H1 (cell line): ENCODE measurements around the gene FSTL4. TPM values are rescaled to one million over a fixed set of nuclear protein-coding genes. Genes with fewer than 3 reads are reported as not detected.
A peak's percentile ranks its signal among the peaks of the same experiment; 100 is the strongest.

Source experiments
- CTCF ChIA-PET: fragments of 300-600 bp; sonication (Branson Sonifier 250); formaldehyde crosslinking; loops from one replicate; lab custom pipeline; 2021; ENCODE audit not compliant: partially characterized antibody; lab: Charles Lee
- POLR2A ChIA-PET: fragments of 300-600 bp; sonication (Branson Sonifier 250); formaldehyde crosslinking; loops from one replicate; lab custom pipeline; 2021; ENCODE audit warnings: inconsistent platforms; ENCODE audit not compliant: partially characterized antibody; lab: Charles Lee
- DNase-seq, 2 experiments: peaks; one replicate each; pipeline versions ENCODE4 v3.0.0 to v3.0.0-alpha.2; 2010 to 2022; ENCODE audit warnings: low spot score in 2 of 2, low read depth in 1 of 2, mixed read lengths in 1 of 2
- FAIRE-seq: peaks from 2 replicates; lab custom pipeline; 2011; peaks lifted over from hg19 to GRCh38; lab: Jason Lieb, UNC
- H2AFZ ChIP-seq: 2 replicates; pipeline ENCODE4 v1.8.1; 2012; ENCODE audit warnings: low read length, inconsistent platforms
- H2AK5ac ChIP-seq: 2 replicates; pipeline ENCODE4 v1.6.1; 2013; ENCODE audit warnings: low read depth, low read length
- H2BK120ac ChIP-seq: replicated peaks from 2 replicates; pipeline ENCODE3; 2013; ENCODE audit warnings: low read depth, low read length, inconsistent platforms
- H2BK12ac ChIP-seq: 2 replicates; pipeline ENCODE4 v1.6.1; 2013; ENCODE audit warnings: low read depth, low read length
- H2BK15ac ChIP-seq: 2 replicates; pipeline ENCODE4 v1.6.1; 2013; ENCODE audit warnings: low read length
- H2BK20ac ChIP-seq: 2 replicates; pipeline ENCODE4 v1.6.1; 2013; ENCODE audit warnings: low read length
- H2BK5ac ChIP-seq: 2 replicates; pipeline ENCODE4 v1.6.1; 2013; ENCODE audit warnings: low read depth, low read length
- H3K14ac ChIP-seq: 2 replicates; pipeline ENCODE4 v1.6.1; 2013; ENCODE audit warnings: inconsistent platforms; ENCODE audit not compliant: insufficient read length
- H3K18ac ChIP-seq: 2 replicates; pipeline ENCODE4 v1.6.1; 2013; ENCODE audit warnings: low read length; ENCODE audit errors: extremely low read depth
- H3K23ac ChIP-seq: 2 replicates; pipeline ENCODE4 v1.6.1; 2013; ENCODE audit warnings: inconsistent platforms; ENCODE audit not compliant: insufficient read length
- H3K23me2 ChIP-seq: 2 replicates; pipeline ENCODE4 v1.6.1; 2013; ENCODE audit warnings: low read depth, low read length
- H3K27ac ChIP-seq: 2 replicates; pipeline ENCODE4 v1.6.1; 2011; ENCODE audit warnings: low read depth, low read length, inconsistent platforms
- H3K27me3 ChIP-seq, 4 experiments: replicated peaks in 1 of 4; 1 replicate in 1 of 4; 2 replicates in 3 of 4; pipeline versions ENCODE4 v1.6.1 to v1.8.1; 2011 to 2013; ENCODE audit warnings: low read length in 3 of 4, mild to moderate bottlenecking in 3 of 4, inconsistent platforms in 2 of 4, mixed read lengths in 2 of 4, moderate library complexity in 1 of 4; ENCODE audit not compliant: control insufficient read depth in 3 of 4, insufficient read depth in 3 of 4; ENCODE audit errors: extremely low read depth in 1 of 4
- H3K36me3 ChIP-seq, 4 experiments: 2 replicates each; pipeline versions ENCODE4 v1.6.1 to v1.8.1; 2011 to 2013; ENCODE audit warnings: mild to moderate bottlenecking in 4 of 4, low read length in 3 of 4, moderate library complexity in 2 of 4, control low read depth in 1 of 4, inconsistent platforms in 1 of 4; ENCODE audit not compliant: insufficient read depth in 4 of 4, control insufficient read depth in 2 of 4
- H3K4ac ChIP-seq: replicated peaks from 2 replicates; pipeline ENCODE3; 2013; ENCODE audit warnings: low read length, low read depth, mixed read lengths, inconsistent platforms; ENCODE audit not compliant: insufficient read length
- H3K4me1 ChIP-seq, 4 experiments: replicated peaks in 1 of 4; 1 replicate in 1 of 4; 2 replicates in 3 of 4; pipeline versions ENCODE4 v1.6.1 to v1.8.1; 2011 to 2013; ENCODE audit warnings: low read length in 3 of 4, inconsistent platforms in 2 of 4, mixed read lengths in 1 of 4; ENCODE audit not compliant: insufficient read depth in 4 of 4, control insufficient read depth in 3 of 4
- H3K4me2 ChIP-seq, 2 experiments: 2 replicates each; pipeline versions ENCODE4 v1.6.1 to v1.8.1; 2011 to 2013; ENCODE audit warnings: low read depth in 2 of 2, low read length in 2 of 2, control low read depth in 1 of 2, inconsistent platforms in 1 of 2, mild to moderate bottlenecking in 1 of 2; ENCODE audit not compliant: insufficient read depth in 1 of 2
- H3K4me3 ChIP-seq, 4 experiments: fragments of 200-600, 300-600 bp in 1 of 4; sonication (generic), shearing (Covaris generic), sonication (Bioruptor Twin) in 1 of 4; 2 replicates each; pipeline versions ENCODE4 v1.5.1 to v1.8.1; 2011 to 2016; ENCODE audit warnings: low read length in 4 of 4, low read depth in 3 of 4, control low read depth in 2 of 4, inconsistent platforms in 2 of 4, mild to moderate bottlenecking in 2 of 4, mixed read lengths in 1 of 4, moderate library complexity in 1 of 4; ENCODE audit not compliant: insufficient read depth in 2 of 4; ENCODE audit errors: extremely low read depth in 1 of 4
- H3K56ac ChIP-seq: replicated peaks from 2 replicates; pipeline ENCODE3; 2013; ENCODE audit warnings: low read depth, mild to moderate bottlenecking, mixed read lengths, low read length, inconsistent platforms; ENCODE audit not compliant: insufficient read length
- H3K79me1 ChIP-seq: 2 replicates; pipeline ENCODE4 v1.6.1; 2013; ENCODE audit warnings: low read depth, low read length, control low read depth
- H3K79me2 ChIP-seq, 2 experiments: 2 replicates each; pipeline versions ENCODE4 v1.6.1 to v1.8.1; 2012 to 2013; ENCODE audit warnings: low read length in 2 of 2, mild to moderate bottlenecking in 2 of 2, inconsistent platforms in 1 of 2; ENCODE audit not compliant: insufficient read depth in 2 of 2, control insufficient read depth in 1 of 2
- H3K9ac ChIP-seq, 4 experiments: replicated peaks in 1 of 4; 1 replicate in 1 of 4; 2 replicates in 3 of 4; pipeline versions ENCODE4 v1.6.1 to v1.8.1; 2011 to 2013; ENCODE audit warnings: low read depth in 3 of 4, low read length in 3 of 4, control low read depth in 2 of 4, mild to moderate bottlenecking in 2 of 4, moderate library complexity in 2 of 4, inconsistent platforms in 1 of 4; ENCODE audit errors: extremely low read depth in 1 of 4
- H3K9me3 ChIP-seq, 2 experiments: 2 replicates each; pipeline versions ENCODE4 v1.6.1 to v1.8.1; 2012 to 2013; ENCODE audit warnings: mild to moderate bottlenecking in 2 of 2, moderate library complexity in 2 of 2, control low read depth in 1 of 2, inconsistent platforms in 1 of 2, low read depth in 1 of 2, low read length in 1 of 2, mixed read lengths in 1 of 2; ENCODE audit not compliant: insufficient read depth in 2 of 2
- H4K20me1 ChIP-seq, 2 experiments: replicated peaks in 1 of 2; 2 replicates each; pipeline versions ENCODE3 to v1.8.1; 2011 to 2013; ENCODE audit warnings: inconsistent platforms in 2 of 2, low read length in 2 of 2, mild to moderate bottlenecking in 1 of 2; ENCODE audit not compliant: insufficient read depth in 2 of 2, control insufficient read depth in 1 of 2
- H4K5ac ChIP-seq: 2 replicates; pipeline ENCODE4 v1.6.1; 2013; ENCODE audit warnings: low read length, low read depth, mixed read lengths, inconsistent platforms; ENCODE audit not compliant: insufficient read length
- H4K8ac ChIP-seq: 2 replicates; pipeline ENCODE4 v1.8.0; 2013; ENCODE audit warnings: mild to moderate bottlenecking, moderate library complexity, low read length, inconsistent platforms; ENCODE audit not compliant: insufficient read depth; ENCODE audit errors: extremely low read depth
- H4K91ac ChIP-seq: replicated peaks from 2 replicates; pipeline ENCODE3; 2013; ENCODE audit warnings: low read length, mixed read lengths, inconsistent platforms; ENCODE audit not compliant: insufficient read length
- NANOG ChIP-seq: IDR thresholded peaks from 2 replicates; pipeline ENCODE4 v1.6.1; 2011; ENCODE audit warnings: low read length, low read depth, mild to moderate bottlenecking, inconsistent platforms; ENCODE audit not compliant: insufficient read depth, poor library complexity, severe bottlenecking
- RAD21 ChIP-seq, 2 experiments: IDR thresholded peaks in 1 of 2; conservative IDR thresholded peaks in 1 of 2; 2 replicates each; pipeline ENCODE4 v1.6.1; 2011; ENCODE audit warnings: low read depth in 2 of 2, low read length in 2 of 2, improper control_type of control experiment in 1 of 2, inconsistent platforms in 1 of 2, mild to moderate bottlenecking in 1 of 2, moderate library complexity in 1 of 2
- RFX5 ChIP-seq: IDR thresholded peaks from 2 replicates; pipeline ENCODE4 v1.6.1; 2011; ENCODE audit warnings: low read depth, low read length, improper control_type of control experiment, borderline replicate concordance
- WGBS, 2 experiments: shearing (Covaris generic) in 1 of 2; methylation state at CpG; one replicate each; pipeline versions ENCODE4 v1.1.6 to v1.1.7; 2013 to 2015; ENCODE audit warnings: low lambda C conversion rate in 2 of 2, mixed read lengths in 2 of 2, inconsistent platforms in 1 of 2, low coverage in 1 of 2, missing lambda C conversion rate in 1 of 2; ENCODE audit not compliant: insufficient replicate concordance in 2 of 2, insufficient coverage in 1 of 2, insufficient read length in 1 of 2; ENCODE audit errors: extremely low coverage in 1 of 2, missing lambda C conversion rate in 1 of 2; 5-methylcytosine and 5-hydroxymethylcytosine counted together
- polyA plus RNA-seq, 7 experiments: library from polyadenylated mRNA; depleted of rRNA in 3 of 7; stranded (reverse) in 5 of 7; unstranded in 2 of 7; fragments of >200 nt in 5 of 7; fragments of 200-250 nt in 2 of 7; gene quantifications; 1 replicate in 5 of 7; 2 replicates in 1 of 7; 4 replicates in 1 of 7; pipeline versions ENCODE4 v1.2.1 to v1.2.3, GENCODE V29; 2011 to 2013; ENCODE audit warnings: missing spikeins in 2 of 7, mixed read lengths in 2 of 7
- total RNA-seq: library from RNA; stranded (reverse); fragmentation: NEBNext Ultra II Directional; extraction: Animal tissue kit (Norgen Biotek cat#: 25700); gene quantifications from 2 replicates; pipeline ENCODE4 v1.2.1, GENCODE V29; 2021
- TF ChIP-seq, protein P1 (sequence below), 3 experiments: IDR thresholded peaks; 1 replicate in 2 of 3; 2 replicates in 1 of 3; pipeline versions ENCODE4 v1.5.1 to v1.6.1; 2011; ENCODE audit warnings: low read length in 3 of 3, mild to moderate bottlenecking in 3 of 3, inconsistent platforms in 2 of 3, low read depth in 1 of 3, moderate library complexity in 1 of 3; ENCODE audit not compliant: insufficient read depth in 1 of 3; ENCODE audit errors: control extremely low read depth in 1 of 3

Gene FSTL4
- total and polyA plus RNA-seq, 2 of the 8 experiments (the other 6 are each of a cell fraction or from before 2014, with no cell fraction given): 3.1 to 4.1 TPM

GRCh38 chr5:133353741-133354140 is 258.6 kb downstream of the FSTL4 start:
- Histone ChIP-seq H2BK5ac (no peak overlapping the region; the same call in 1 of the 2 replicates), H3K4me3 (no peak overlapping the region), H4K5ac (no peak overlapping the region), H2AK5ac (no peak overlapping the region), H3K27ac (no peak overlapping the region), H3K79me2 (no peaks in the 10 kb centered on the region), H4K91ac (no peak overlapping the region), H2AFZ (no peak overlapping the region), H3K9me3 (no peaks in the 10 kb centered on the region), H4K8ac (no peak overlapping the region), H3K36me3 (no peaks in the 10 kb centered on the region), H2BK20ac (no peak overlapping the region), H3K56ac (no peak overlapping the region), H3K4ac (no peak overlapping the region), H3K4me2 (no peak overlapping the region), H3K23ac (no peak overlapping the region), H3K4me1 (peaks cover 0 to 6% (median 0%) of the 10 kb centered on the region in 4 experiments; a peak in 4 of 7 replicates)
- ChIA-PET CTCF (interaction anchor here (0.8 to 2.5 kb wide), 8 partner anchors 11 to 243 kb away, joined by 3 to 15 read pairs (median 4); no protein-coding TSS in a partner anchor), POLR2A (no interaction called here)
- 83% methylated on average over 8 of the region's 8 CpGs; no CpG with 5 or more reads in 1 of the 2 experiments for WGBS, 2 experiments
- DNase-seq: no peak
- no peak for TF ChIP-seq RFX5
- TF ChIP-seq RAD21 (IDR thresholded peaks at IDR 0.05 in 1 of 2, conservative IDR thresholded peaks at IDR 0.05 in 1 of 2; ENCODE audit: low read depth in 2 of 2, low read length in 2 of 2): peak in 1 of 2 experiments; percentile 5; a peak in 2 of 4 replicates
- TF ChIP-seq, protein P1, sequence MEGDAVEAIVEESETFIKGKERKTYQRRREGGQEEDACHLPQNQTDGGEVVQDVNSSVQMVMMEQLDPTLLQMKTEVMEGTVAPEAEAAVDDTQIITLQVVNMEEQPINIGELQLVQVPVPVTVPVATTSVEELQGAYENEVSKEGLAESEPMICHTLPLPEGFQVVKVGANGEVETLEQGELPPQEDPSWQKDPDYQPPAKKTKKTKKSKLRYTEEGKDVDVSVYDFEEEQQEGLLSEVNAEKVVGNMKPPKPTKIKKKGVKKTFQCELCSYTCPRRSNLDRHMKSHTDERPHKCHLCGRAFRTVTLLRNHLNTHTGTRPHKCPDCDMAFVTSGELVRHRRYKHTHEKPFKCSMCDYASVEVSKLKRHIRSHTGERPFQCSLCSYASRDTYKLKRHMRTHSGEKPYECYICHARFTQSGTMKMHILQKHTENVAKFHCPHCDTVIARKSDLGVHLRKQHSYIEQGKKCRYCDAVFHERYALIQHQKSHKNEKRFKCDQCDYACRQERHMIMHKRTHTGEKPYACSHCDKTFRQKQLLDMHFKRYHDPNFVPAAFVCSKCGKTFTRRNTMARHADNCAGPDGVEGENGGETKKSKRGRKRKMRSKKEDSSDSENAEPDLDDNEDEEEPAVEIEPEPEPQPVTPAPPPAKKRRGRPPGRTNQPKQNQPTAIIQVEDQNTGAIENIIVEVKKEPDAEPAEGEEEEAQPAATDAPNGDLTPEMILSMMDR (IDR thresholded peaks at IDR 0.05; ENCODE audit: control extremely low read depth in 1 of 3, insufficient read depth in 1 of 3, low read depth in 1 of 3, low read length in 3 of 3): peak in 1 of 3 experiments; percentile 5; a peak in 1 of 4 replicates
- no peak for TF ChIP-seq NANOG
- TF ChIP-seq, all 59 proteins: peak for 2
- H3K79me1 ChIP-seq: no peaks in the 10 kb centered on the region
- no peaks in the 10 kb centered on the region; the same call in 1 of the 2 replicates for H3K23me2 ChIP-seq
- no peak overlapping the region for H3K9ac ChIP-seq
- no peak overlapping the region for H3K18ac ChIP-seq
- H2BK15ac ChIP-seq: no peak overlapping the region
- no peak overlapping the region for H3K14ac ChIP-seq
- 0 out of 2 replicates have a peak overlapping the region, but pooled peaks have one; percentile 11 for H2BK12ac ChIP-seq
- no peaks in the 10 kb centered on the region for H4K20me1 ChIP-seq
- FAIRE-seq: no peak
- no peak overlapping the region for H2BK120ac ChIP-seq
- H3K27me3 ChIP-seq: no peaks in the 10 kb centered on the region
